ENCODE measurements around the gene DIMT1.

Gene DIMT1

GRCh38 chr5:62421414-62421813 is 17.7 kb upstream of the DIMT1 start:
- H3K27ac ChIP-seq: no peak overlapping the region
- POLR2A ChIA-PET (ENCODE audit: low non-redundant PET): no interaction called here
- no peak for TF ChIP-seq CTCF (conservative IDR thresholded peaks at IDR 0.05; ENCODE audit: low read depth)
- CTCF ChIA-PET: interaction anchor here (0.6 kb wide), 2 partner anchors 26 to 278 kb away, joined by 4 read pairs; no protein-coding TSS in a partner anchor
- DNase-seq (ENCODE audit: low spot score): no peak

GRCh38 chr5:62419609-62420008 is 15.9 kb upstream of the DIMT1 start:
- no peak for DNase-seq (ENCODE audit: low spot score)
- no peak overlapping the region for H3K27ac ChIP-seq
- no peak for TF ChIP-seq CTCF (conservative IDR thresholded peaks at IDR 0.05; ENCODE audit: low read depth)
- ChIA-PET CTCF (interaction anchor here (0.6 kb wide), 1 partner anchor 276 kb away, joined by 3 read pairs; no protein-coding TSS in a partner anchor), POLR2A (ENCODE audit: low non-redundant PET) (no interaction called here)

GRCh38 chr5:62418462-62419076 is 14.9 kb upstream of the DIMT1 start:
- ChIA-PET CTCF (no interaction called here), POLR2A (ENCODE audit: low non-redundant PET) (no interaction called here)
- no peak for TF ChIP-seq CTCF (conservative IDR thresholded peaks at IDR 0.05; ENCODE audit: low read depth)
- no peak for DNase-seq (ENCODE audit: low spot score)
- H3K27ac ChIP-seq: no peak overlapping the region

- no peak overlapping the region for H3K27ac ChIP-seq
- no peak for DNase-seq (ENCODE audit: low spot score)
- ChIA-PET CTCF (interaction anchor here (0.7 to 1.6 kb wide), 3 partner anchors 47 to 1848 kb away, joined by 3 to 4 read pairs (median 3); no protein-coding TSS in a partner anchor), POLR2A (ENCODE audit: low non-redundant PET) (interaction anchor here (2.5 kb wide), 1 partner anchor 10 kb away, joined by 18 read pairs; the partner anchor contains the start of gene DIMT1)
- no peak for TF ChIP-seq CTCF (conservative IDR thresholded peaks at IDR 0.05; ENCODE audit: low read depth)
These were observed 10.0 kb upstream of the DIMT1 start for GRCh38 chr5:62413711-62414110.

- CTCF ChIA-PET: interaction anchor here (1.6 kb wide), 1 partner anchor 48 kb away, joined by 4 read pairs; no protein-coding TSS in a partner anchor
- peak; percentile 99 for DNase-seq (ENCODE audit: low spot score)
- TF ChIP-seq CTCF (conservative IDR thresholded peaks at IDR 0.05; ENCODE audit: low read depth): no peak
- POLR2A ChIA-PET (ENCODE audit: low non-redundant PET): interaction anchor here (2.5 kb wide), 1 partner anchor 9 kb away, joined by 18 read pairs; the partner anchor contains the start of gene DIMT1
- peak within 1 kb of the TSS; percentile 67 for H3K27ac ChIP-seq
These were observed 9.0 kb upstream of the DIMT1 start, which contains the start of gene IPO11 for GRCh38 chr5:62412549-62413329. TSS of gene IPO11 (plus strand) at chr5:62412763. CDS start at chr5:62437280, 24,517 bp downstream.

- TF ChIP-seq CTCF (conservative IDR thresholded peaks at IDR 0.05; ENCODE audit: low read depth): no peak
- POLR2A ChIA-PET (ENCODE audit: low non-redundant PET): no interaction called here
- no peak overlapping the region for H3K27ac ChIP-seq
- DNase-seq (ENCODE audit: low spot score): no peak
- CTCF ChIA-PET: interaction anchor here (0.6 to 0.7 kb wide), 2 partner anchors 26 to 758 kb away, joined by 4 read pairs; no protein-coding TSS in a partner anchor
These were observed 8.3 kb downstream of the DIMT1 start for GRCh38 chr5:62395210-62395950.
